ENCODE data around the gene RASA3. TPM values are rescaled to one million over a fixed set of nuclear protein-coding genes. Genes with fewer than 3 reads are reported as not detected.

Gene RASA3
- total RNA-seq, 1 donor from 2014 or later, result 17.3 TPM

DNA sequence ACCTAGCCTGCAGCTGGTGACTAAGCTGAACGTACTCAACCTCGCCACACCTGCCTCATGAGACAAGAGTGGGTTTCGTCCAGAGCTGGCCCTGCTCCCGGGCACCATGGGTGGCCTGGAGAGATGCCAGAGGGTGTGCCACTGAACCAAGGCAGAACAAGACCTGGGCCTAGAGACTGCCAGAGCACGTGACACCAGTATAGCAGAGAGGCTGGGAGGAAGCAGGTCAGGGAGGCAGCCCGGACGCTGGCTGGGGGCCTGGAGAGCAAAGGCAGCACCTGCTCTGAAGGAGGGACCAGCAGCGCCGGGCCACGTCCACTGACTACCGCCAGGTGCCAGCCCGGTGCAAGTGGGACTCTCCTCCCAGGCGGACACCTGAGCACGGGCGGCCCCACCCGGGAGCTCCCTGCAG is 151.2 kb downstream of the RASA3 start:
- H3K9me3 ChIP-seq, result no peaks in the 10 kb centered on the region
- no peak overlapping the region for H3K4me3 ChIP-seq
- DNase-seq (peak; percentile 93), ATAC-seq (peak; percentile 91)
- H3K36me3 ChIP-seq, result peaks cover 25% of the 10 kb centered on the region
- TF ChIP-seq, protein P1, sequence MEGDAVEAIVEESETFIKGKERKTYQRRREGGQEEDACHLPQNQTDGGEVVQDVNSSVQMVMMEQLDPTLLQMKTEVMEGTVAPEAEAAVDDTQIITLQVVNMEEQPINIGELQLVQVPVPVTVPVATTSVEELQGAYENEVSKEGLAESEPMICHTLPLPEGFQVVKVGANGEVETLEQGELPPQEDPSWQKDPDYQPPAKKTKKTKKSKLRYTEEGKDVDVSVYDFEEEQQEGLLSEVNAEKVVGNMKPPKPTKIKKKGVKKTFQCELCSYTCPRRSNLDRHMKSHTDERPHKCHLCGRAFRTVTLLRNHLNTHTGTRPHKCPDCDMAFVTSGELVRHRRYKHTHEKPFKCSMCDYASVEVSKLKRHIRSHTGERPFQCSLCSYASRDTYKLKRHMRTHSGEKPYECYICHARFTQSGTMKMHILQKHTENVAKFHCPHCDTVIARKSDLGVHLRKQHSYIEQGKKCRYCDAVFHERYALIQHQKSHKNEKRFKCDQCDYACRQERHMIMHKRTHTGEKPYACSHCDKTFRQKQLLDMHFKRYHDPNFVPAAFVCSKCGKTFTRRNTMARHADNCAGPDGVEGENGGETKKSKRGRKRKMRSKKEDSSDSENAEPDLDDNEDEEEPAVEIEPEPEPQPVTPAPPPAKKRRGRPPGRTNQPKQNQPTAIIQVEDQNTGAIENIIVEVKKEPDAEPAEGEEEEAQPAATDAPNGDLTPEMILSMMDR (IDR thresholded peaks at IDR 0.05), result no peak
- H3K4me1 ChIP-seq, result peaks cover 4% of the 10 kb centered on the region
- H3K27ac ChIP-seq, result no peak overlapping the region
- intact Hi-C loops (cut with DNase I), result no loop called here
- H3K27me3 ChIP-seq, result no peaks in the 10 kb centered on the region

DNA sequence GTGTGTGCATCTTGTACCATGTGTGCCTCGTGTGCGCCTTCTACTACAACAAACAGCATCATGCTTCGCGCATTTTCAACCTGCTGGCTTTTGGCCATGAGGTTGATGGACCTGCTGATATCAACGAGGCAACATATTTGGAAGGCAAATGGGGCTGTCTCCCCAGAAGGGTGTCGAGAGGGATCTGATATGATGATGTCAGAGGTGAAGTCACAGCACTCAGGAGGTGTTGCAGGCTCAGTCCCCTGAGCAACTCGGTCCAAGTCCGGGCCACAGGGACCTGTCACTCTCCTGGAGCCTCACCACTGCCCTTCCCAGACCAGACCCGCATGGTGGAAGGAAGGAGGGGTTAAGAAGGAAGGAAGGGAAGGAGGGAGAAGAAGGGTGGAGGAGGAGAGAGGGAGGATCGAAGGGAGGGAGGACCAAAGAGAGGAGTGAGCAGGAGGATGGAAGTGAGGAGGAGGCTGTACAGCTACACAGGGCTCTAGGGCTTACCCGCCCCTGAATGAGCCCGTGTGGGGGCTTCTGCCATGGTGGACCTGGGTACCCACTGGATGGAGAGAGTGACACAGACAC is 151.8 kb downstream of the RASA3 start:
- Histone ChIP-seq H3K27ac (no peak overlapping the region), H3K4me1 (peaks cover 4% of the 10 kb centered on the region), H3K27me3 (no peaks in the 10 kb centered on the region), H3K4me3 (no peak overlapping the region), H3K36me3 (peaks cover 25% of the 10 kb centered on the region), H3K9me3 (no peaks in the 10 kb centered on the region)
- TF ChIP-seq, protein P1 (IDR thresholded peaks at IDR 0.05), result no peak
- intact Hi-C loops (cut with DNase I), result no loop called here
- DNase-seq (peak; percentile 39), ATAC-seq (no peak)

DNA sequence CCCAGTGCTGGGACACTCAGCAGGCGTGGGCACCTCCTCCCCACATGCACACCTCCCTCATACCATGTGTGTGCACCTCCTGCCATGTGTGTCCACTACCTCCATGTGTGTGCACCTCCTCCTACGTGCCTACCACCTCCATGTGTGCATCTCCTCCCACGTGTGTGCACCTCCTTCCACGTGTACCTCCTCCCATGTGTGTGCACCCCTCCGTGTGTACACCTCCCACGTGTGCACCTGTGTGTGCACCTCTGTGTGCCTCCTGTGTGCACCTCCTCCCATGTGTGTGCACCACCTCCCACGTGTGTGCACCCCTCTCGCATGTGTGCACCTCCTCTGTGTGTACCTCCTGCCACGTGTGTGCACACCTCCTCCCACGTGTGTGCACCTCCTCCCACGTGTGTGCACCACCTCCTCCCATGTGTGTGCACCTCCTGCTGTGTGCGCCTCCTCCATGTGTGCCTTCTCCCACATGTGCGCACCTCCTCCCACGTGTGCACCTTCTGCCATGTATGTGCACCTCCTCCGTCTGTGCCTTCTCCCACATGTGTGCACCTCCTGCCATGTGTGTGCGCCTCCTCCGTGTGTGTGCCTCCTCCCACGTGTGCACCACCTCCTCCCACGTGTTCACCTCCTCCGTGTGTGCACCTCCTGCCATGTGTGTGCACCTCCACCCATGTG is 152.5 kb downstream of the RASA3 start:
- H3K4me1 ChIP-seq, result peaks cover 4% of the 10 kb centered on the region
- peaks cover 25% of the 10 kb centered on the region for H3K36me3 ChIP-seq
- no peaks in the 10 kb centered on the region for H3K27me3 ChIP-seq
- intact Hi-C loops (cut with DNase I), result no loop called here
- H3K4me3 ChIP-seq, result no peak overlapping the region
- DNase-seq, result peak; percentile 44
- H3K27ac ChIP-seq, result no peak overlapping the region
- TF ChIP-seq, protein P1 (IDR thresholded peaks at IDR 0.05), result no peak
- ATAC-seq, result no peak
- no peaks in the 10 kb centered on the region for H3K9me3 ChIP-seq

GRCh38 chr13:113978741-113979481 is 153.5 kb downstream of the RASA3 start:
- intact Hi-C loops (cut with DNase I), result no loop called here
- DNase-seq (peak; percentile 63), ATAC-seq (no peak)
- Histone ChIP-seq H3K4me3 (no peak overlapping the region), H3K27ac (no peak overlapping the region), H3K36me3 (peaks cover 25% of the 10 kb centered on the region), H3K27me3 (no peaks in the 10 kb centered on the region), H3K4me1 (peaks cover 4% of the 10 kb centered on the region), H3K9me3 (no peaks in the 10 kb centered on the region)
- TF ChIP-seq, protein P1 (IDR thresholded peaks at IDR 0.05), result no peak

GRCh38 chr13:113977976-113978375 is 154.4 kb downstream of the RASA3 start:
- intact Hi-C loops (cut with DNase I), result no loop called here
- no peaks in the 10 kb centered on the region for H3K9me3 ChIP-seq
- DNase-seq (peak; percentile 33), ATAC-seq (no peak)
- TF ChIP-seq, protein P1 (IDR thresholded peaks at IDR 0.05), result no peak
- peaks cover 25% of the 10 kb centered on the region for H3K36me3 ChIP-seq
- H3K27ac ChIP-seq, result no peak overlapping the region
- H3K4me1 ChIP-seq, result peaks cover 5% of the 10 kb centered on the region
- H3K27me3 ChIP-seq, result no peaks in the 10 kb centered on the region
- no peak overlapping the region for H3K4me3 ChIP-seq

Data from upper lobe of right lung (tissue), 1 donor.